HepG2 (cell line): ENCODE measurements around the gene AKR1C4. TPM values are rescaled to one million over a fixed set of nuclear protein-coding genes. Genes with fewer than 3 reads are reported as not detected.
A peak's percentile ranks its signal among the peaks of the same experiment; 100 is the strongest.

Source experiments
- ATF1 ChIP-seq: IDR thresholded peaks from 2 replicates; pipeline ENCODE4 v1.6.1; 2016; ENCODE audit warnings: mild to moderate bottlenecking, control low read depth
- DPF2 ChIP-seq: sonication (generic); formaldehyde crosslinking; IDR thresholded peaks from 2 replicates; pipeline ENCODE4 v1.4.0; 2020; ENCODE audit warnings: mild to moderate bottlenecking, low read depth, missing genetic modification reagents, borderline replicate concordance
- ETS1 ChIP-seq: sonication (generic); formaldehyde crosslinking; IDR thresholded peaks from 2 replicates; pipeline ENCODE4 v1.4.0; 2020; ENCODE audit warnings: missing genetic modification reagents
- FOXC1 ChIP-seq: sonication (generic); formaldehyde crosslinking; IDR thresholded peaks from 2 replicates; pipeline ENCODE4 v1.8.0; 2022; ENCODE audit warnings: mild to moderate bottlenecking, missing genetic modification reagents, borderline replicate concordance
- JDP2 ChIP-seq: sonication (generic); formaldehyde crosslinking; IDR thresholded peaks from 2 replicates; pipeline ENCODE4 v1.8.1; 2022; ENCODE audit warnings: missing genetic modification reagents, borderline replicate concordance
- KDM4B ChIP-seq: sonication (generic); formaldehyde crosslinking; IDR thresholded peaks from 2 replicates; pipeline ENCODE4 v1.4.0; 2020; ENCODE audit warnings: missing genetic modification reagents
- MEIS1 ChIP-seq: sonication (generic); formaldehyde crosslinking; IDR thresholded peaks from 2 replicates; pipeline ENCODE4 v1.9.0; 2021; ENCODE audit warnings: mild to moderate bottlenecking, missing genetic modification reagents, moderate library complexity, borderline replicate concordance
- NFYB ChIP-seq: sonication (generic); formaldehyde crosslinking; IDR thresholded peaks from 2 replicates; pipeline ENCODE4 v1.4.0; 2020; ENCODE audit warnings: missing genetic modification reagents
- NR0B2 ChIP-seq: sonication (generic); formaldehyde crosslinking; IDR thresholded peaks from 2 replicates; pipeline ENCODE4 v1.4.0; 2020; ENCODE audit warnings: mild to moderate bottlenecking, missing genetic modification reagents
- PTBP1 ChIP-seq: fragments of 200-400 bp; formaldehyde crosslinking; IDR thresholded peaks from 2 replicates; pipeline ENCODE4 v1.6.1; 2018; ENCODE audit warnings: low read length, low read depth; ENCODE audit not compliant: poor library complexity, severe bottlenecking
- TBX3 ChIP-seq: fragments of 450-650 bp; IDR thresholded peaks from 2 replicates; pipeline ENCODE4 v1.6.1; 2017; ENCODE audit warnings: antibody characterized with exemption, mild to moderate bottlenecking, inconsistent platforms, borderline replicate concordance
- TEF ChIP-seq: sonication (generic); formaldehyde crosslinking; IDR thresholded peaks from 2 replicates; pipeline ENCODE4 v1.5.0; 2020; ENCODE audit warnings: missing genetic modification reagents
- TOPORS ChIP-seq: sonication (generic); formaldehyde crosslinking; IDR thresholded peaks from 2 replicates; pipeline ENCODE4 v1.8.0; 2023; ENCODE audit warnings: mild to moderate bottlenecking, missing genetic modification reagents
- ZBTB40 ChIP-seq, 2 experiments: fragments of 450-650 bp in 1 of 2; sonication (generic) in 1 of 2; formaldehyde crosslinking in 1 of 2; IDR thresholded peaks; 2 replicates each; pipeline versions ENCODE4 v1.6.1 to v1.8.0; 2016 to 2022; ENCODE audit warnings: antibody characterized with exemption in 1 of 2, mild to moderate bottlenecking in 1 of 2, missing genetic modification reagents in 1 of 2
- ZNF160 ChIP-seq: sonication (generic); formaldehyde crosslinking; IDR thresholded peaks from 2 replicates; pipeline ENCODE4 v1.8.0; 2022; ENCODE audit warnings: mild to moderate bottlenecking, inconsistent platforms, missing genetic modification reagents
- ZNF616 ChIP-seq: sonication (generic); formaldehyde crosslinking; IDR thresholded peaks from 2 replicates; pipeline ENCODE4 v1.5.0; 2020; ENCODE audit warnings: low read depth, mild to moderate bottlenecking, missing genetic modification reagents
- ZNF619 ChIP-seq: sonication (generic); formaldehyde crosslinking; IDR thresholded peaks from 2 replicates; pipeline ENCODE4 v1.4.0; 2020; ENCODE audit warnings: mild to moderate bottlenecking, missing genetic modification reagents
- polyA plus RNA-seq, 8 experiments: library from polyadenylated mRNA; depleted of rRNA in 3 of 8; stranded (reverse) in 7 of 8; unstranded in 1 of 8; fragments of >200 nt; fragmentation: Illumina TruSeq in 4 of 8; extraction: Trizol in 4 of 8; gene quantifications; 2 replicates each; pipeline versions ENCODE4 v1.2.1 to v1.2.3, GENCODE V29; 2011 to 2016; ENCODE audit warnings: low read depth in 4 of 8, missing spikeins in 1 of 8, mixed read lengths in 1 of 8; ENCODE audit not compliant: insufficient read depth in 1 of 8
- total RNA-seq, 5 experiments: library from RNA; depleted of rRNA; stranded (reverse); fragments of >200 nt; fragmentation: Illumina TruSeq; extraction: Trizol; gene quantifications; 2 replicates each; pipeline ENCODE4 v1.2.3, GENCODE V29; 2016; ENCODE audit warnings: low read depth in 1 of 5

AKR1C4 gene
- total and polyA plus RNA-seq, 2 of the 13 experiments (the other 11 are each of a cell fraction or from before 2014, with no cell fraction given), result 0.18 to 1.3 TPM

- no peak for TF ChIP-seq TEF (CRISPR knock-in tag)
- TF ChIP-seq ZBTB40 (IDR thresholded peaks at IDR 0.05), result no peak
- TF ChIP-seq ZBTB40 (CRISPR knock-in tag; IDR thresholded peaks at IDR 0.05), result no peak; the same call in 1 of the 2 replicates
- no peak for TF ChIP-seq MEIS1 (CRISPR knock-in tag)
- TF ChIP-seq TOPORS (CRISPR knock-in tag), result peak; percentile 87
- no peak; the same call in none of the 2 replicates for TF ChIP-seq ATF1 (CRISPR knock-in tag)
- no peak for TF ChIP-seq ZNF619 (CRISPR knock-in tag)
- no peak for TF ChIP-seq NR0B2 (CRISPR knock-in tag)
- peak; percentile 94 for TF ChIP-seq DPF2
- TF ChIP-seq PTBP1, result no peak
- peak; percentile 55; the same call in 1 of the 2 replicates for TF ChIP-seq JDP2 (CRISPR knock-in tag)
- TF ChIP-seq ZNF616 (CRISPR knock-in tag), result no peak
- no peak for TF ChIP-seq FOXC1
- no peak for TF ChIP-seq ZNF160 (CRISPR knock-in tag)
- peak; percentile 78; the same call in 1 of the 2 replicates for TF ChIP-seq TBX3
- peak; percentile 21; the same call in 1 of the 2 replicates for TF ChIP-seq KDM4B (CRISPR knock-in tag)
- TF ChIP-seq ETS1 (CRISPR knock-in tag), result no peak
- no peak for TF ChIP-seq NFYB (CRISPR knock-in tag)
Observed at GRCh38 chr10:5147255-5147980, 49.2 kb upstream of the AKR1C4 start (continued).
